GM19099 (cell line): Measurements from ENCODE around the gene FNDC3B.

ENCODE experiments used
- POLR2A ChIP-seq: IDR thresholded peaks from 3 replicates; pipeline ENCODE4 v1.6.1; 2011; ENCODE audit warnings: low read depth; ENCODE audit not compliant: insufficient read length; ENCODE audit errors: extremely low read depth

The FNDC3B gene

GRCh38 chr3:172384836-172385235 is 345.5 kb downstream of the FNDC3B start:
- no peak for TF ChIP-seq POLR2A

DNA sequence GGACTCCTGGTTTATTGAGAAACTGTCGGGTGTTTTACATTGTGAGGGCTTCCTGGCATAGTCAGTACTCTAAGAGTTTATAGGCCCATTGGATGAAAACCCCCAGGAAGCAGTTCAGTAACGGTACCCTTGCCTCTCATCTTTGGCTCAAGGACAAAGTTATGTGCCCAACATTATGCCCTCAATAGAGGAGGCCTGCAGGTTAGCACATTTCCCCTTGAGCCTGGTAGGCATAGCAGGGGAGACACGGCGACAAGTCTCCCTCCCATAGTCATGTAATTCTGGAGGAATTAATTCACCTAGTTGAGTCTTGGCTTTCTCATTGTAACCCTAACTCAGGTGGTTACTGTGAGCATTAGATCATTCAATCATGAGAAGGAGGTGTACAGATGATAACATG is 348.4 kb downstream of the FNDC3B start:
- no peak for TF ChIP-seq POLR2A

DNA sequence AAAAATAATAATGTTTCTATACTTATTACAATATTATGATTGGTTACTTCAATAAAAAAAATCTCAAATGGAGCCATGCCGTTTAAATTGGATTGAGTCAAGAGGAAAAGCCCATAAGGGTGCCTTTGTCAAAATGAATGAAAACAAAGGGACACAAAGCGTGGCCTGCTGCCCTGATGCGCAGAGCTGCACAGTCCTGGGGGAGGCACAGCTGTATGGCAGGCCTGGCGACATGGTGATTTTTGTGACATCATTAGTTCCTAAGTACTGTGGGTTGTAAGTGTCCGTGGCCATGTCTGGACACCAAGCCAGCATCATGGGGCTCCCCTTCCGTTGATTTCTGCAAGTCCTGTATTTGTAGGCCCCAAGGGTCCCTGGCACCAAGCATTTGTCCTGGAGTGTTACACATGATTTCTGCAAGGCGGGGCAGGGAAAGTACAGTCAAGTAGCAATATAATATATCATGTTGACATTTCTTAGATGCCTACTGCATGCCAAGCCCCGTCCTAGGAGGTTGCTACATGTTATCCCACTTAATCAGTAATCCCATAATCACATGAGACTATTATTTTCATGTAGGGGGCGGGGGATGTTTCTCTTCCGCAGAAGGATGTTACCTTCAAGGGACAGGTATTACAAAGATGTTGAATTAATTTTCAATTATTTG is 349.2 kb downstream of the FNDC3B start:
- TF ChIP-seq POLR2A: no peak

DNA sequence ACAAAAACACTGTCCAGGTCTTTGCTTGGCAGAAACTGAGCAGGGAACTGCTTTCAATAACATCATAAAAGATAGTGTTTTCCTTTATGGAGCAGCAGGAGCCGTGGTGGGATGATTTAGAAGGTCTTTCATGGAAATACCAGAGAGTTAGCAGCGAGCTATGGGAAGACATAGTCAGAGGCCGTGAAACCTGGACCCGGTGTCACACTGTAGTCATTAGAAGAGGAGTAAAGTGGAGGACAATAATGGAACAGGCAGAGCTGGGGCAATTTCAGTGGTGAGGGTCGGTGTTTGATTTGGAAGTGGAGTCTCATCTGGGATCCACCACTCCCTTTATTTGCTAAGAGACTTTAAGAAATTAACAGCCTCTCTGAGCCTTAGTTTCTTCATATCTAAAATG is 351.4 kb downstream of the FNDC3B start:
- no peak for TF ChIP-seq POLR2A

GRCh38 chr3:172391592-172392302 is 352.4 kb downstream of the FNDC3B start:
- no peak for TF ChIP-seq POLR2A

GRCh38 chr3:172394692-172395091 is 355.3 kb downstream of the FNDC3B start:
- TF ChIP-seq POLR2A: no peak

DNA sequence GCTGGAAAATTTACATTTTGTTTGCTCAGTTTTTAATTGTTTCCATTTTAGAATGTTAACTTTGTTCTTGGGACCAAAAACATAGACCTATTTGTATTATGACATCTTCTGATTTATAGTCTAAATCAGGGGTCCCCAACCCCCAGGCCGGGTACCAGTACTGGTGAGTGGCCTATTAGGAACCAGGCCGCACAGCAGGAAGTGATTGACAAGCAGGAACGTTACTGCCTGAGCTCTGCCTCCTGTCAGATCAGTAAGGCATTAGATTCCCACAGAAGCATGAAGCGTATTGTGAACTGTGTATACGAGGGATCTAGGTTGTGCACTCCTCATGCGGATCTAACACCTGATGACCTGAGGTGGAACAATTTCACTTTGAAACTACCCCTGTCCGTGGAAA is 357.0 kb downstream of the FNDC3B start:
- no peak for TF ChIP-seq POLR2A

GRCh38 chr3:172397716-172398405 is 358.5 kb downstream of the FNDC3B start:
- TF ChIP-seq POLR2A: no peak

- no peak for TF ChIP-seq POLR2A
Observed at GRCh38 chr3:172398484-172398883, 359.1 kb downstream of the FNDC3B start.

- TF ChIP-seq POLR2A: no peak
Observed at GRCh38 chr3:172402090-172402489, 362.7 kb downstream of the FNDC3B start.

DNA sequence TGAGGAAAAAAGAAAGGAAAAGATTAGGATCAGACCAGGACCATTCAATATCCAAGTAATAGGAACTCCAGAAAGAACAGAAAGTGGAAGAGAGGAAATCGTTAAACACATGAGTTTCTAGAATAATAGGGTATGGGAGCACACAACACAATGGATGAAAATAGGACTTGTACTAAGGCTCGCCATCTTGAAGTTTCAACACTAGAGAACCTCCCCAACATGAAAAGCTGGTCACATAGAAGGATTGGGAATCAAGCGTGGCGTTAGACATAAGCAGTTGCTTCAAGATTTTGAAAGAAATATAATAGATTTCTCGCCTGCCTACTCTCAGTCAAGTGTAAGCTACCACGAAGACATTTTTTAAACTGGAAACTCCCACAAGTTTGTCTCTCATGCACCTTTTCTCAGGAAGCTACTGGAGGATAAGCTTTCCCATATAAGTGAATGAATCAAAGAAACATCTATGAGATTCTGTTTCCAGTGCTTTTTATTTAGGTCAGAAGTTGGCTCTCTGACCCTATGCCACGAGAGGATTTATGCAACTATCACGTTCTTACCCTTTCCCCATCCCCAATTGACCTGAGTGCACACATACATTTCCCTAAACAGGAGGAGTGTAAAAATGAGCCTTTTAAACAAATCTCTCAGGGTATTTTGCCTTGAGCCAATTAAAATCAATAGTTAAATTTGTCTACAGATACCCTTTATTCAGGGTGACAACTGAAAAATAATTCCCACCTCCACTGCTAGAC is 363.7 kb downstream of the FNDC3B start:
- TF ChIP-seq POLR2A: no peak

GRCh38 chr3:172404237-172404962 is 365.0 kb downstream of the FNDC3B start:
- no peak for TF ChIP-seq POLR2A

DNA sequence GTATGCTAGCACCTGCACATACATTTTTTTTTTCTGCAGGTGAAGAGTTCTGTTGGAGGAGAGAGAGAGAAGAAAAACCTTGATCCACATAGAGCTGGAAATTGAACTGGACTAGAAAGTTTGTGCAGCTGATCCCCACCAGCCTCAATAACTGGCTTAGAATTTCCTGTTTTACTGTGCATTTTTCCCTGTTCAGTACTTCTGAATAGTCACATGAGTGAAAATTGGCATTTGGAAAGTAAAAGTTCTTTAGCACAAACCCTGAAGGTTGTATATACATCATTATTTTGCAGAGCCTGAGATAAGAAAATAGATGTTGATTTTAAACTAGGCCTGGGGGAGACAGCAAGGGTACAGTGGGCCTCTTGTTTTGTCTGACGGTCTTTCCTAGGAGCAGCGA is 366.5 kb downstream of the FNDC3B start:
- TF ChIP-seq POLR2A: no peak

GRCh38 chr3:172407872-172408271 is 368.5 kb downstream of the FNDC3B start:
- TF ChIP-seq POLR2A: no peak
